Measurements from ENCODE around the gene NEUROG3. TPM values are rescaled to one million over a fixed set of nuclear protein-coding genes. Genes with fewer than 3 reads are reported as not detected.

NEUROG3 gene
- polyA plus RNA-seq, 1 experiment: not detected

DNA sequence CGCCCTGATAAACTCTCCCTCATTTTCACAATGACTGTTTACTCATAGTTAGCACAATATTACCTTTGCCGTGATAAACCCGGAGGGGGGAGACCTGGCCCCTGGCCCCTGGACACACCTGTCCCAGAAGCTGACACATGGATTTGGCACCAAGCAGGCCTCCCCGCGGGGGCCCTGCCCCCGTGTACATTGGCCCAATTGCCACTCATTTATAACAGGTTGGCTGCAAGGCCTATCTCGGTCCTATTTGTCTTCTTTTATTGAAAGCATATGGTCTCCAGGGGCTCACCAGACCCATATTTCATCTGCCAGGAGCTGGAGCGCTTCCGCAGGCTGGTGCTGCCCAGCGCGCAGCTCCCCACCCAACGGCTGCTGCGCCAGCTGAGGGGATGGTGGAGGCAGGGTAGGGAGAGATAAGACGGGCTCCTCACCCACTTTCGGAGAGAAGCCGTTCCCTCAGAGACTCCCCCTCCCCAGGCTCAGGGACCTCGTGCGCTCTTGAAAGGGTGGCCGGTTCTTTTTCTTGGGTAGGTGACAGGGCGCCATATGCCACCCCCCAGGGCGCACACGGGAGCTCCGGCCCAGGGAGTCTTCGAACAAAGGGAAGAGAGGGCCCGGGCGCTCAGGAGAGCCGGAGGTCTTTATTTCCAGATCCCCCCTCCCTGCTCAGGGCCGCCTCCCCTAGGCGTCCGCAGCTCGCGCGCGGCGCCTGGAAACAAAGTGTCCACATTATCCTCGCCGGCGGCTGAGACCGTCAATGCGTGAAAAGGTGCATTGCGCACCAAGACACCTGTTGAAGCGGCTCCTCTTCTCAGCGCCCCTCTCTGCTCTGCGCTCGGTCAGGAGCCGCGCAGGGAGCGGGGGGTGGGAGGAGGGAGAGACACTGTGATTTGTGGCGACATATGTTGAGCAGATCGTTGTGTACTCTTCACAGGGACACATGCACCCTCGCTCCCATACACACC lies 4.3 kb upstream of the NEUROG3 start:
- POLR2A ChIA-PET: no interaction called here
- no peak for TF ChIP-seq CTCF (IDR thresholded peaks at IDR 0.05; ENCODE audit: insufficient read depth, low read depth, low read length)
- peaks cover 51% of the 10 kb centered on the region for H3K27me3 ChIP-seq (ENCODE audit: control insufficient read depth, insufficient read depth, low read length)

DNA sequence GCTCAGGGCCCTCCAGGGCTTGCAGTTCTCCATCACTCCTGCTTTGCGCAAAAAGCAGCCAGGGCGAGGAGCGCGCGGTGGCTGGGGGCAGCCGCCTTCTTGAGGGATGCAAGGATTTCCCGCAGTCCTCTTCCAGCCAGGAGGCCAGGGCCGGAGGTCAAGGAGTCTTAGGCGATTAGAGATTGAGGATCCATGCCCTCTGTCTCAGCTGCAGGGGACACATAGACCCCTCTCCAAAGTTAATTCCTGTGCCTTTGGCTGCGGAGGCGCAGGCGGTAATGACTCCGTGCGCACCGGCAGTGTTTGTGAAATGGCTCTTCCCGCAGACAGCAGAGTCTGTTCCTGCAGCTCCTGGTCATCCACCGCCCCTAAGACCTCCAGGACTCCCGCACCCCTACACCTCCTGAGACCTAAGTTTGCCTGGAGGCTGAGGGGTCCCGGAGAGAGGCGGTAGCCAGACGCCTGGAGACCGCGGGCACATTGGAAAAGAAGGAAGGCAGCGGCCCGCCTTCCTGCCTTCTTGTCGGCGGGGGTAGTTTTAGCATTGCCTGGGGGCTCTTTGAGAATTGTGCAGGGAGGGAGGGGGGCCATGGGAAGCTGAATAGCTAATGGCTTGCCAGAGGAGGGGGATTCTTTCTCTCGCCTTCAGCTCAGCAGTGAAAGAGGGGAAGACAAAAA lies 3.3 kb upstream of the NEUROG3 start:
- TF ChIP-seq CTCF (IDR thresholded peaks at IDR 0.05; ENCODE audit: insufficient read depth, low read depth, low read length): no peak
- H3K4me3 ChIP-seq (ENCODE audit: low read depth, low read length): no peak overlapping the region
- ChIA-PET POLR2A (no interaction called here), CTCF (interaction anchor here (1.5 kb wide), 1 partner anchor 61 kb away, joined by 4 read pairs; no protein-coding TSS in a partner anchor)
- peaks cover 62% of the 10 kb centered on the region for H3K27me3 ChIP-seq (ENCODE audit: control insufficient read depth, insufficient read depth, low read length)
- no peaks in the 10 kb centered on the region for H3K36me3 ChIP-seq (ENCODE audit: control insufficient read depth, insufficient read depth, low read length)
- DNase-seq (ENCODE audit: low read depth): no peak

More for the DNA sequence above, 4.3 kb upstream of the NEUROG3 start:
- CTCF ChIA-PET: no interaction called here
- Histone ChIP-seq H3K36me3 (ENCODE audit: control insufficient read depth, insufficient read depth, low read length) (no peaks in the 10 kb centered on the region), H3K4me3 (ENCODE audit: low read depth, low read length) (no peak overlapping the region)
- DNase-seq (ENCODE audit: low read depth): no peak

DNA sequence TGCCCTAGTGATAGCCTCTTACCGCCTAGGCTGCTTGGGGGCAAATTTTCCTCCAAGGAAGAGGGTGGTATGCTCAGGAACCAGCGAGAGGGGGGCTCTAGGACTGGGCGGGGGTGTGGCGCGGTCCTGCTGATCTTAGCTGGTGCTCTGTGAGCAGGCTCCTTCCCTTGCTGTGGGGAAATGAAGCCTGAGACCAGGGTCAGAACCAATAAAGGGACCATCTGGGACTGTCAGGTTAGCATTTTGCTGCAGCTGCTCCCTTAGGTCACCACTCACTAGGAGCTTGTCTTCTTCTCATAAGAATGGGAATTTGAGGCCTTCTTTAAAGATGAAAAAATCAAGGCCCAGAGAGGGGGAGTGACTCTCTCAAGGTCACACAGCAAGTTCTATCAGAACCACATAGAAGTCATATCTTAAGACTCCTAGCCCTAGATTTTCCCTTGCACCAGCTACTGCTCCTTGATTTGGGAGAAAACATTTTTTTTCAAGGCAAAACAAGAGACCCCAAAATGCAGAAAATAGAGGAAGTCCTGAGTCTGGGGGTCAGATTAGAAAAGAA lies 2.0 kb upstream of the NEUROG3 start:
- H3K36me3 ChIP-seq (ENCODE audit: control insufficient read depth, insufficient read depth, low read length): no peaks in the 10 kb centered on the region
- no peak for DNase-seq (ENCODE audit: low read depth)
- no peak overlapping the region for H3K4me3 ChIP-seq (ENCODE audit: low read depth, low read length)
- CTCF ChIA-PET: interaction anchor here (1.5 kb wide), 1 partner anchor 59 kb away, joined by 4 read pairs; no protein-coding TSS in a partner anchor
- H3K27me3 ChIP-seq (ENCODE audit: control insufficient read depth, insufficient read depth, low read length): peaks cover 70% of the 10 kb centered on the region
- POLR2A ChIA-PET: no interaction called here
- TF ChIP-seq CTCF (IDR thresholded peaks at IDR 0.05; ENCODE audit: insufficient read depth, low read depth, low read length): no peak

GRCh38 chr10:69574571-69574978 lies 1.4 kb upstream of the NEUROG3 start:
- Histone ChIP-seq H3K27me3 (ENCODE audit: control insufficient read depth, insufficient read depth, low read length) (peaks cover 72% of the 10 kb centered on the region), H3K36me3 (ENCODE audit: control insufficient read depth, insufficient read depth, low read length) (no peaks in the 10 kb centered on the region), H3K4me3 (ENCODE audit: low read depth, low read length) (no peak overlapping the region)
- ChIA-PET CTCF (no interaction called here), POLR2A (no interaction called here)
- TF ChIP-seq CTCF (IDR thresholded peaks at IDR 0.05; ENCODE audit: insufficient read depth, low read depth, low read length): no peak
- DNase-seq (ENCODE audit: low read depth): no peak
